Suprapubic skin (tissue), 4 donors: ENCODE measurements around the gene GOLGA6A.
"Not testable (repeated sequence)": the region's sequence is repeated elsewhere in the genome, so short reads cannot be mapped to it uniquely, and the experiment has no call there.

Experiments used
- CTCF ChIP-seq, 2 donors: fragments of 200-600 bp in 1 of 2; fragments of 450-650 bp in 1 of 2; sonication (generic) in 1 of 2; IDR thresholded peaks; one replicate each; pipeline ENCODE4 v1.5.1; 2016 to 2019; ENCODE audit warnings: antibody characterized with exemption in 2 of 2, mild to moderate bottlenecking in 1 of 2, moderate library complexity in 1 of 2
- EP300 ChIP-seq: sonication (generic); formaldehyde crosslinking; IDR thresholded peaks from one replicate; pipeline ENCODE4 v1.6.1; 2017; ENCODE audit warnings: antibody characterized with exemption
- POLR2AphosphoS5 ChIP-seq, 3 donors: sonication (generic); formaldehyde crosslinking; IDR thresholded peaks; one replicate each; pipeline ENCODE4 v1.6.1; 2017; ENCODE audit warnings: antibody characterized with exemption in 3 of 3

- TF ChIP-seq CTCF (IDR thresholded peaks at IDR 0.05); POLR2AphosphoS5 (IDR thresholded peaks at IDR 0.05); EP300: not testable (repeated sequence)
Observed at GRCh38 chr15:74075781-74076180, 6.6 kb downstream of the GOLGA6A start.
